Tibial artery (tissue), 4 donors: Measurements from ENCODE around the gene MCL1.

Experiments
- DNase-seq, 2 donors: peaks; one replicate each; pipeline ENCODE4 v3.0.0-alpha.2; 2019
- H3K27ac ChIP-seq, 2 donors: fragments of 200-600 bp; sonication (generic) in 1 of 2; 1 replicate in 1 of 2; 2 replicates in 1 of 2; pipeline ENCODE4 v1.5.1; 2018 to 2019; ENCODE audit warnings: mild to moderate bottlenecking in 1 of 2
- H3K27me3 ChIP-seq, 2 donors: fragments of 200-600 bp; sonication (generic) in 1 of 2; one replicate each; pipeline versions ENCODE4 v1.5.1 to v1.6.0; 2016 to 2019
- H3K36me3 ChIP-seq, 3 donors: fragments of 200-600 bp; sonication (generic) in 2 of 3; one replicate each; pipeline ENCODE4 v1.5.1; 2016 to 2019; ENCODE audit warnings: mild to moderate bottlenecking in 2 of 3
- H3K4me1 ChIP-seq, 4 donors: fragments of 200-600 bp; sonication (generic) in 2 of 4; 1 replicate in 3 of 4; 2 replicates in 1 of 4; pipeline ENCODE4 v1.5.1; 2016 to 2019
- H3K4me3 ChIP-seq, 2 donors: fragments of 200-600 bp; sonication (generic) in 1 of 2; 1 replicate in 1 of 2; 2 replicates in 1 of 2; pipeline ENCODE4 v1.5.1; 2018 to 2019; ENCODE audit warnings: mild to moderate bottlenecking in 2 of 2
- H3K9me3 ChIP-seq, 3 donors: fragments of 200-600 bp; sonication (generic) in 1 of 3; one replicate each; pipeline ENCODE4 v1.5.1; 2016 to 2019
- CTCF ChIP-seq, 2 experiments: fragments of 200-600 bp in 1 of 2; fragments of 450-650 bp in 1 of 2; IDR thresholded peaks; one replicate each; pipeline ENCODE4 v1.5.1; 2017 to 2019; ENCODE audit warnings: antibody characterized with exemption in 2 of 2, mild to moderate bottlenecking in 1 of 2, moderate library complexity in 1 of 2
- intact Hi-C: fragments of 100-400 bp; cut with DNase I; formaldehyde crosslinking; loops from one replicate; pipeline ENCODE4 v1.15.0; 2023; ENCODE audit warnings: low total_unique reads

The MCL1 gene

GRCh38 chr1:150615346-150616201 lies 36.2 kb upstream of the MCL1 start:
- no peak for TF ChIP-seq CTCF (IDR thresholded peaks at IDR 0.05)
- DNase-seq, result peak in 1 of 2 donors; percentile 20
- intact Hi-C loops, result no loop called here
- Histone ChIP-seq H3K36me3 (peaks cover 0 to 31% (median 24%) of the 10 kb centered on the region in 3 donors), H3K9me3 (no peaks in the 10 kb centered on the region), H3K27ac (peak overlapping the region in 1 of 2 donors; percentile 60), H3K27me3 (no peaks in the 10 kb centered on the region), H3K4me3 (no peak overlapping the region), H3K4me1 (peaks cover 5 to 63% (median 49%) of the 10 kb centered on the region in 4 donors)

GRCh38 chr1:150613061-150613920 lies 33.9 kb upstream of the MCL1 start:
- intact Hi-C loops, result no loop called here
- H3K4me1 ChIP-seq, result peaks cover 5 to 63% (median 42%) of the 10 kb centered on the region in 4 donors
- peaks cover 0 to 21% (median 18%) of the 10 kb centered on the region in 3 donors for H3K36me3 ChIP-seq
- H3K27ac ChIP-seq, result peak overlapping the region; percentile 60 to 78
- DNase-seq, result peak in 1 of 2 donors; percentile 64
- H3K4me3 ChIP-seq, result peak overlapping the region; percentile 5 to 18
- no peaks in the 10 kb centered on the region for H3K9me3 ChIP-seq
- H3K27me3 ChIP-seq, result no peaks in the 10 kb centered on the region
- TF ChIP-seq CTCF (IDR thresholded peaks at IDR 0.05), result no peak

GRCh38 chr1:150612014-150612345 lies 32.6 kb upstream of the MCL1 start:
- H3K36me3 ChIP-seq, result peaks cover 0 to 9% (median 8%) of the 10 kb centered on the region in 3 donors
- peaks cover 5 to 63% (median 42%) of the 10 kb centered on the region in 4 donors for H3K4me1 ChIP-seq
- no peaks in the 10 kb centered on the region for H3K9me3 ChIP-seq
- H3K4me3 ChIP-seq, result no peak overlapping the region
- no peaks in the 10 kb centered on the region for H3K27me3 ChIP-seq
- peak overlapping the region; percentile 60 to 78 for H3K27ac ChIP-seq
- no peak for TF ChIP-seq CTCF (IDR thresholded peaks at IDR 0.05)
- intact Hi-C loops, result no loop called here
- peak in 1 of 2 donors; percentile 21 for DNase-seq

GRCh38 chr1:150610576-150610975 lies 31.2 kb upstream of the MCL1 start:
- no peak for TF ChIP-seq CTCF (IDR thresholded peaks at IDR 0.05)
- H3K27me3 ChIP-seq, result no peaks in the 10 kb centered on the region
- H3K27ac ChIP-seq, result peak overlapping the region; percentile 60 to 78
- no peaks in the 10 kb centered on the region for H3K9me3 ChIP-seq
- intact Hi-C loops, result no loop called here
- DNase-seq, result peak in 1 of 2 donors; percentile 37
- peaks cover 5 to 63% (median 42%) of the 10 kb centered on the region in 4 donors for H3K4me1 ChIP-seq
- H3K4me3 ChIP-seq, result no peak overlapping the region
- H3K36me3 ChIP-seq, result no peaks in the 10 kb centered on the region

GRCh38 chr1:150609732-150610131 lies 30.3 kb upstream of the MCL1 start:
- H3K9me3 ChIP-seq, result no peaks in the 10 kb centered on the region
- no peaks in the 10 kb centered on the region for H3K27me3 ChIP-seq
- intact Hi-C loops, result no loop called here
- H3K4me1 ChIP-seq, result peaks cover 5 to 62% (median 45%) of the 10 kb centered on the region in 4 donors
- peak in 1 of 2 donors; percentile 51 for DNase-seq
- TF ChIP-seq CTCF (IDR thresholded peaks at IDR 0.05), result no peak
- peak overlapping the region; percentile 2 to 60 for H3K27ac ChIP-seq
- no peaks in the 10 kb centered on the region for H3K36me3 ChIP-seq
- no peak overlapping the region for H3K4me3 ChIP-seq
